WI38 (cell line): Measurements from ENCODE around the gene FAM120A.

Experiments
- H3K4me3 ChIP-seq: 2 replicates; pipeline ENCODE4 v1.5.1; 2011; ENCODE audit warnings: low read depth, mild to moderate bottlenecking, control low read depth, low read length
- TF ChIP-seq, protein P1 (sequence below): IDR thresholded peaks from 2 replicates; pipeline ENCODE4 v1.5.1; 2012; ENCODE audit warnings: low read depth, mild to moderate bottlenecking, control low read depth, low read length

FAM120A gene

DNA sequence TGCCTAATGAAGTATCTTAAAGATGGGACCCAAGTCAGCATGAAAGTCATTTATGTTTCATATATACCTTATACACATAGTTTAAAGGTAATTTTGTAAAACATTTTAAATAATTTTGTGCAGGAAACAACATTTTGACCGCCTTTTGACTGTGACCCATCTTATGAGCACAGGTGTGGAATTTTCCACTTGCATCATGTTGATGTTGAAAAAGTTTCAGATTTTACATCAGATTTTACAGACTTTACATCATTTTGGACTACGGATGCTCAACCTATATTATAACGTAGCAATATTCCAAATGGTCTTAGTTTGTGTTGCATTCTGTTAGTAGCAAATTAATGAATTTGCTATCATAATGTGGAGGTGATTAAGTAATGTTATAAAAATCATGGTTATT lies 23.6 kb downstream of the FAM120A start:
- TF ChIP-seq, protein P1, sequence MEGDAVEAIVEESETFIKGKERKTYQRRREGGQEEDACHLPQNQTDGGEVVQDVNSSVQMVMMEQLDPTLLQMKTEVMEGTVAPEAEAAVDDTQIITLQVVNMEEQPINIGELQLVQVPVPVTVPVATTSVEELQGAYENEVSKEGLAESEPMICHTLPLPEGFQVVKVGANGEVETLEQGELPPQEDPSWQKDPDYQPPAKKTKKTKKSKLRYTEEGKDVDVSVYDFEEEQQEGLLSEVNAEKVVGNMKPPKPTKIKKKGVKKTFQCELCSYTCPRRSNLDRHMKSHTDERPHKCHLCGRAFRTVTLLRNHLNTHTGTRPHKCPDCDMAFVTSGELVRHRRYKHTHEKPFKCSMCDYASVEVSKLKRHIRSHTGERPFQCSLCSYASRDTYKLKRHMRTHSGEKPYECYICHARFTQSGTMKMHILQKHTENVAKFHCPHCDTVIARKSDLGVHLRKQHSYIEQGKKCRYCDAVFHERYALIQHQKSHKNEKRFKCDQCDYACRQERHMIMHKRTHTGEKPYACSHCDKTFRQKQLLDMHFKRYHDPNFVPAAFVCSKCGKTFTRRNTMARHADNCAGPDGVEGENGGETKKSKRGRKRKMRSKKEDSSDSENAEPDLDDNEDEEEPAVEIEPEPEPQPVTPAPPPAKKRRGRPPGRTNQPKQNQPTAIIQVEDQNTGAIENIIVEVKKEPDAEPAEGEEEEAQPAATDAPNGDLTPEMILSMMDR: no peak
- H3K4me3 ChIP-seq: no peak overlapping the region

DNA sequence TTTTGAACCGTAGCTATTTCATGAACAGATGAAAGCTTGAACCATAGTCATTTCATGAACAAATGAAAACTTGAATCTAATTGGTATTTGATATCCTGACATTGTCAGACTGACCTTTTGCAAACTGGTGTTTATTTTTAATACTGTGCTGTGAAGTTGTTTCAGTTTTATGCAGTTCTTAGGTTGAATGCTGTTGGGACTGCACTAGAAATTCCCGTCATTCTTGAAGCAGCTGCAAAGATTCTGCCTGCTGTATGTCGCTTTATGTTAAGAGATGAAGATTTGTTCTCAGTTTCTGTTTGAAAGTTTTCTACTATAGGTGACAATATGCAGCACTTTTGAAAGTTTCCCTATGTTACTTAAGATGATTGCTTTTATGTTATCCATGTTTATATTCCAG lies 24.4 kb downstream of the FAM120A start:
- TF ChIP-seq, protein P1: no peak
- H3K4me3 ChIP-seq: no peak overlapping the region

DNA sequence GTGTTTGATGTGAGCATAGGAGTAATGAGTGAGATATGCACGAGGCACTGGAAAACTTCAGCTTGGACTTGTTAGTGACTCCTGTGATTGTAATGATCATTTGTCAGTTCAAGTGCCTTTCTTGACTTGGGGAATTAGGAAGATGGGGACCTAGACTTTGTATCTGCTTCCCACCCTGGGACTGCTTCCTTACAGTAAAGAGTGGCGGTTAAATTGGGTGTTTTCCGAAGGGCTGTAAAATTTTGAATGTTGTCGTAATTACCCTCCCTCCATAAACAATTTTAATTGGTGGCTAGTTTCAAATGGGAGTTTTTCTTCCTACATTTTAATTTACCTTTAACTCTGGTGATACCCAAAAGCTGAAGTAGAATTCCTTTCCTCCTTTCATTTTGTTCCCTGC lies 25.4 kb downstream of the FAM120A start:
- H3K4me3 ChIP-seq: no peak overlapping the region
- TF ChIP-seq, protein P1: no peak

DNA sequence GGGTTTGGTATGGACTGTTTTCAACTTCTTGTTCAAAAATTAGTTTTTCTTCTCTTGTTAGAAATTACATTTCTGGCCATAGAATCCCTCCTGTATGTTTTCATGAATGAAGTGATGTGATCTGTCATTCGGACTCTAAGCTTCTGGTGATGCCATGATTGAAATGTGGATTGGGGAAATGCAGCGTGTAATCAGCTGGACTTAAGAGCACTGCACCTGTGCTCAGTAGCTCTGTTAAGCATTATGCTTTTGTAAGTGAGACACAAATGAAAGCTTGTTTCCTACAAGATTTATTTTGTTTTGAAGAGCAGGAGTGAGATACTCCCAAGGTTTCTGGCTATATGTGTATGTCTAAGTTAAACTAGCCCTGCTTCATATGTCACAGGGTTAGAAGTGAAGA lies 25.9 kb downstream of the FAM120A start:
- H3K4me3 ChIP-seq: no peak overlapping the region
- TF ChIP-seq, protein P1: no peak

DNA sequence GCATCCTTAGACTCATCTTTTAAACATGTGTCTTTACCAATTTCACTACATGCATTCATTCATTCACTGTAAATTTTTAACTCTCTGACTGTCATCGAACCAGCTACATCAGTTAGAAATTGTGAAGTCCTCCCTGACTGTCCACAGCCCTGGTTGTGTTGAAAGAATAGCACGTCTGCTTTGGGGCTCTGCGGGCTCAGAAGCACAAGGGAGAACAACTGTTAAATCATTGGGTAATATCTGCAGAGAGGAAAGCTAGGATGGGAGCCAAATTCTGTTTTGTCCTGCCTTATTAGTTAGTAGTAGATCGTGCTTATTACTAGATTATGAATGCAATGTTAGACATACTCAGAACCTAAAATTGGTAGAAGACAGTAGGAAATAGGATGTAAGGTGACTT lies 28.2 kb downstream of the FAM120A start:
- TF ChIP-seq, protein P1: no peak

DNA sequence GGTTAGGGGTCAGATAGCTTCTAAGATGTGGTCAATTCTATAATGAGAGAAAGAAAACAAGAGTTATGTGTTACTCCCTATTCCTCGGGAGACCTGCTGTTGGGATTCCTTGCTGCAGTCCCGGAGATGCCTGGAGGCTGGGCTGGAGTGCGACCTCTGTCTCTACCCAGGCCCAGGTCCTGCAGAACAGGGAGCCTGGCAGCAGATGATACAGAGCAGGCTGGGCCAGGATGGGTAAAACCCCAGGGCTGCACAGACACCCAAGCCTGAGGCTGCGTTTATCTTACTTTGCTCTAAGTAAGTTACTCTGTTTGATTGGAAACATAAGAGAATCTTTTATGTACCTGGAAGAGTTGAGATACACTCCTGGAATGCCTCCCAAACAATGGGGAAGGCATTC lies 28.8 kb downstream of the FAM120A start:
- H3K4me3 ChIP-seq: no peak overlapping the region
- TF ChIP-seq, protein P1: no peak

More for the DNA sequence above, 28.2 kb downstream of the FAM120A start:
- no peak overlapping the region for H3K4me3 ChIP-seq

DNA sequence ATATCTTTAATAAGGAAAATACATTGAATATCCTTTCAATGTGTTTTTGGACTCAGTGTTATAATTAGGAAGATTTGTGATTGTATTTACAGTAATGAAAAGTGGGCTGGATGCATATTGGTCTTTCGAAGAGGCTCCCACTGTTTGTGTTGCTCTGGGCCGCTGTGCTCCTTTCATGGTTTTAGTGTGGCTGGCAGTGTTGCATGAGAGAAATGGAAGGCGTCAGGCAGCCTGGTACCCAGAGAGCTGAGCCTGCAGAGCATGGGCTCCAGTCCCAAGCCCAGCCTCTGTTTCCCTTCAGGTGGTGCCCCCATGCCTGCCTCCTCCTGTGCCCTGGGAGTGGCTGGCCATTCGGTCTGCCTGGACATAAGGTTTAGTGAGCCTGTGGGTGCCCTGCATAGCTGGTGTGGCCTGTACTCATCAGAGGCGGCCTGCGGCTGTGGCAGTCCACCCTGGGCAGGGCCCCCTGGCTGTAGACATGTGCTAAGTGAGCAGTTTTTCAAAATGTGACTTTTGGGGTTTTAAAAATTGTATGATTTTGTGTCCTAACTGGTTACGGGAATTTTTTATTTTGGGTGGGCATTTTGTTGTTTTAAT lies 29.3 kb downstream of the FAM120A start:
- H3K4me3 ChIP-seq: no peak overlapping the region
- TF ChIP-seq, protein P1: no peak
